ENCODE measurements around the gene SIRT2. TPM values are rescaled to one million over a fixed set of nuclear protein-coding genes. Genes with fewer than 3 reads are reported as not detected.
A peak's percentile ranks its signal among the peaks of the same experiment; 100 is the strongest.

The SIRT2 gene
- polyA plus RNA-seq, 3 donors = 57.5 to 65.9 (median 64.3) TPM

DNA sequence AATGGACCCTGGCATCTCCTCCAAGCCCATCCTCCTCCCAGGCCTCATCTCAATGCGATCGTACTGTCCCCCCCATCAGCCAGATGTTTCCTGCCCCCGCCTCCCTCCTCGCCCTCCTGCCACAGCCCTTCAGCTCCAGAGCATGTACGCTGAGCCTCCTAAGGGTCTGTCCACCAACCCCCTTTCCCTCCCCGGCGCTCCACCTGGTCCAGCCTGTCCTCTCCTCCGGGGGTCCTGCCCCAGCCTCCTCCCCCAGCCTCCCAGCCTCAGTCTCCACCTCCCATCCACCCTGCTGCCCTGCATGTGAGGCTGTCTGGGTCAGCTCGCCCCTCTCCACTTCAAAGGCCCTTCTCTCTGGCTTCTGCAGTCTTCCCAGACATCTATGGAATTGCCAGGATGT, 4.5 kb downstream of the SIRT2 start:
- Mint-ChIP-seq H3K4me3 (no peak overlapping the region), H3K27ac (peak overlapping the region in 1 of 7 donors; percentile 10), H3K4me1 (peaks cover 19% of the 10 kb centered on the region), H3K36me3 (peaks cover 23 to 31% of the 10 kb centered on the region in 2 donors), H3K27me3 (ENCODE audit: low read depth in 3 of 3) (peaks cover 0 to 3% (median 0%) of the 10 kb centered on the region in 3 donors), H3K9me3 (no peaks in the 10 kb centered on the region)
- no peaks in the 10 kb centered on the region for H3K9me3 ChIP-seq (replicated peaks in 1 of 2; ENCODE audit: control insufficient read depth in 1 of 2, insufficient read depth in 1 of 2, low read length in 2 of 2)
- intact Hi-C loops (cut with micrococcal nuclease) = loop anchor here (5.0 to 10.0 kb wide), 4 partner anchors 37 to 130 kb away; partner anchors contain the start of genes ECH1 (in 1 of the 2), MRPS12 (in 1 of the 2) and SARS2 (in 1 of the 2)
- H3K9ac ChIP-seq (ENCODE audit: insufficient read depth, low read length, poor library complexity, severe bottlenecking) = no peak overlapping the region
- WGBS (ENCODE audit: insufficient coverage) = 32% methylated on average over 9 of the region's 9 CpGs
- H3K27me3 ChIP-seq (ENCODE audit: control insufficient read depth in 2 of 2, insufficient read depth in 2 of 2, low read length in 2 of 2) = no peaks in the 10 kb centered on the region
- H2AFZ ChIP-seq (ENCODE audit: insufficient read depth, low read depth, low read length, poor library complexity, severe bottlenecking) = no peak overlapping the region
- no peak overlapping the region for H3K4me2 ChIP-seq (replicated peaks; ENCODE audit: extremely low read depth, low read length, poor library complexity, severe bottlenecking)
- H3K79me2 ChIP-seq (ENCODE audit: insufficient read depth, low read length) = peaks cover 22% of the 10 kb centered on the region
- H4K20me1 ChIP-seq (ENCODE audit: insufficient read depth, low read length) = peaks cover 5% of the 10 kb centered on the region
- no peak for DNase-seq
- peaks cover 22 to 31% of the 10 kb centered on the region in 2 donors for H3K36me3 ChIP-seq (replicated peaks in 1 of 2; ENCODE audit: control insufficient read depth in 1 of 2, insufficient read depth in 2 of 2, low read length in 2 of 2)
- H3K4me1 ChIP-seq (ENCODE audit: control insufficient read depth in 1 of 2, insufficient read depth in 2 of 2, low read length in 2 of 2) = peaks cover 8 to 10% of the 10 kb centered on the region in 2 donors
- TF ChIP-seq, protein P1, sequence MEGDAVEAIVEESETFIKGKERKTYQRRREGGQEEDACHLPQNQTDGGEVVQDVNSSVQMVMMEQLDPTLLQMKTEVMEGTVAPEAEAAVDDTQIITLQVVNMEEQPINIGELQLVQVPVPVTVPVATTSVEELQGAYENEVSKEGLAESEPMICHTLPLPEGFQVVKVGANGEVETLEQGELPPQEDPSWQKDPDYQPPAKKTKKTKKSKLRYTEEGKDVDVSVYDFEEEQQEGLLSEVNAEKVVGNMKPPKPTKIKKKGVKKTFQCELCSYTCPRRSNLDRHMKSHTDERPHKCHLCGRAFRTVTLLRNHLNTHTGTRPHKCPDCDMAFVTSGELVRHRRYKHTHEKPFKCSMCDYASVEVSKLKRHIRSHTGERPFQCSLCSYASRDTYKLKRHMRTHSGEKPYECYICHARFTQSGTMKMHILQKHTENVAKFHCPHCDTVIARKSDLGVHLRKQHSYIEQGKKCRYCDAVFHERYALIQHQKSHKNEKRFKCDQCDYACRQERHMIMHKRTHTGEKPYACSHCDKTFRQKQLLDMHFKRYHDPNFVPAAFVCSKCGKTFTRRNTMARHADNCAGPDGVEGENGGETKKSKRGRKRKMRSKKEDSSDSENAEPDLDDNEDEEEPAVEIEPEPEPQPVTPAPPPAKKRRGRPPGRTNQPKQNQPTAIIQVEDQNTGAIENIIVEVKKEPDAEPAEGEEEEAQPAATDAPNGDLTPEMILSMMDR (IDR thresholded peaks at IDR 0.05) = no peak
- no peak overlapping the region for H3K27ac ChIP-seq (ENCODE audit: low read depth in 1 of 2, low read length in 2 of 2)
- H3K4me3 ChIP-seq (replicated peaks in 1 of 3; ENCODE audit: low read depth in 2 of 3, low read length in 3 of 3) = no peak overlapping the region

DNA sequence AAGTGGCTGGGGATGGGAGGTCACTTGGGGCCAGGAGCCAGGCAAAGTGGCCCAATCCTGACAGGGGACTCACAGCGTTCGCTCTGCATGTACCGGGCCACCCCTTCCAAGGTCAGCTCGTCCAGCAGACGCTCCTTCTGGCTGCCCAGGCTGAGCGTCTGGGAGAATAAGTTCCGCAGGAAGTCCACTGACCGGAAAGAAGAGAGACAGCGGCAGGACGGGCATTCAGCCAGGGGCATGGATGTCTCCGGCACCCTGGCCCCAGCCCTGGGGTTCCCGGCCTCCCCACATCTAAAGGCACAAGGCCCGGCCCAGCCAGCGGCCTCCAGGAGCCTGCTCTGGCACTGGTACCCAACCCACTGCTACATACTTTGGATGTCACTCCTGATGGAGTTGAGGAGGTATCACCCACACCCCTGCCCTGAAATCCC, 6.1 kb downstream of the SIRT2 start:
- Histone ChIP-seq H3K27ac (ENCODE audit: low read depth in 1 of 2, low read length in 2 of 2) (no peak overlapping the region), H3K4me3 (replicated peaks in 1 of 3; ENCODE audit: low read depth in 2 of 3, low read length in 3 of 3) (no peak overlapping the region), H3K4me1 (ENCODE audit: control insufficient read depth in 1 of 2, insufficient read depth in 2 of 2, low read length in 2 of 2) (peaks cover 3 to 4% of the 10 kb centered on the region in 2 donors), H4K20me1 (ENCODE audit: insufficient read depth, low read length) (peaks cover 5% of the 10 kb centered on the region), H3K9me3 (replicated peaks in 1 of 2; ENCODE audit: control insufficient read depth in 1 of 2, insufficient read depth in 1 of 2, low read length in 2 of 2) (no peaks in the 10 kb centered on the region), H3K27me3 (ENCODE audit: control insufficient read depth in 2 of 2, insufficient read depth in 2 of 2, low read length in 2 of 2) (no peaks in the 10 kb centered on the region), H3K9ac (ENCODE audit: insufficient read depth, low read length, poor library complexity, severe bottlenecking) (no peak overlapping the region), H2AFZ (ENCODE audit: insufficient read depth, low read depth, low read length, poor library complexity, severe bottlenecking) (no peak overlapping the region), H3K79me2 (ENCODE audit: insufficient read depth, low read length) (peaks cover 10% of the 10 kb centered on the region), H3K36me3 (replicated peaks in 1 of 2; ENCODE audit: control insufficient read depth in 1 of 2, insufficient read depth in 2 of 2, low read length in 2 of 2) (peaks cover 38 to 47% of the 10 kb centered on the region in 2 donors), H3K4me2 (replicated peaks; ENCODE audit: extremely low read depth, low read length, poor library complexity, severe bottlenecking) (no peak overlapping the region)
- Mint-ChIP-seq H3K27me3 (ENCODE audit: low read depth in 3 of 3) (peaks cover 0 to 3% (median 0%) of the 10 kb centered on the region in 3 donors), H3K4me3 (no peak overlapping the region), H3K27ac (no peak overlapping the region), H3K9me3 (no peaks in the 10 kb centered on the region), H3K4me1 (peaks cover 11% of the 10 kb centered on the region), H3K36me3 (peaks cover 38 to 47% of the 10 kb centered on the region in 2 donors)
- WGBS (ENCODE audit: insufficient coverage) = 100% methylated on average over 10 of the region's 14 CpGs
- intact Hi-C loops (cut with micrococcal nuclease) = loop anchor here in 1 of 2 donors (10.0 kb wide), 1 partner anchor 129 kb away; no protein-coding TSS in a partner anchor
- no peak for DNase-seq
- TF ChIP-seq, protein P1 (IDR thresholded peaks at IDR 0.05) = no peak
